HCT116 (cell line): Measurements from ENCODE around the gene FAM111A. TPM values are rescaled to one million over a fixed set of nuclear protein-coding genes. Genes with fewer than 3 reads are reported as not detected.

Source experiments
- ATAC-seq: fragments of 200-7000 bp; cut with Tn5 transposase; 2 replicates; pipeline ENCODE4 v1.9.1; 2020; ENCODE audit warnings: mild to moderate bottlenecking, moderate library complexity
- BruUV-seq: library from RNA; stranded (reverse); fragments of 400-500 nt; replicated peaks from 2 replicates; lab custom pipeline; 2021; lab: Mats Ljungman, UMichigan
- CTCF ChIA-PET: fragments of 300-600 bp; sonication (Branson Sonifier 250); formaldehyde crosslinking; loops from one replicate; lab custom pipeline; 2021; ENCODE audit warnings: antibody characterized with exemption; lab: Charles Lee
- POLR2A ChIA-PET: fragments of 300-600, 350-600 bp; sonication (Branson Sonifier 250); formaldehyde crosslinking; loops from one replicate; lab custom pipeline; 2021; ENCODE audit warnings: antibody characterized with exemption; lab: Charles Lee
- RAD21 ChIA-PET, 2 experiments: fragments of 300-600 bp; sonication (Branson Sonifier 250); formaldehyde crosslinking; loops; one replicate each; lab custom pipeline; 2023; ENCODE audit warnings: low total read pairs in 2 of 2; ENCODE audit not compliant: uncharacterized antibody in 2 of 2, unreplicated experiment in 2 of 2, low non-redundant PET in 1 of 2; lab: Charles Lee
- DNase-seq: peaks from one replicate; pipeline ENCODE4 v3.0.0-alpha.2; 2010; ENCODE audit warnings: low read depth, low spot score
- H2AFZ ChIP-seq: fragments of 200-600 bp; shearing (Covaris generic), sonication (generic); 2 replicates; pipeline ENCODE4 v1.6.1; 2017; ENCODE audit warnings: low read depth, mixed run types, mixed read lengths, antibody characterized with exemption, low read length; ENCODE audit not compliant: poor library complexity, severe bottlenecking
- H3K27ac ChIP-seq: 2 replicates; pipeline ENCODE4 v1.5.1; 2012; ENCODE audit warnings: low read depth, low read length
- H3K27me3 ChIP-seq: fragments of 200-600 bp; sonication (generic); 2 replicates; pipeline ENCODE4 v1.6.1; 2016; ENCODE audit warnings: mixed run types, low read length, mixed read lengths; ENCODE audit not compliant: insufficient read depth
- H3K36me3 ChIP-seq, 2 experiments: fragments of 200-500 bp in 1 of 2; fragments of 200-600 bp in 1 of 2; sonication (Bioruptor generic) in 1 of 2; sonication (generic) in 1 of 2; 2 replicates each; pipeline versions ENCODE4 v1.5.1 to v1.6.1; 2014 to 2016; ENCODE audit warnings: low read length in 2 of 2, inconsistent platforms in 1 of 2, mixed read lengths in 1 of 2, mixed run types in 1 of 2; ENCODE audit not compliant: insufficient read depth in 2 of 2, control insufficient read depth in 1 of 2
- H3K4me1 ChIP-seq, 2 experiments: fragments of 200-600 bp in 1 of 2; sonication (generic) in 1 of 2; 2 replicates each; pipeline versions ENCODE4 v1.5.1 to v1.6.1; 2012 to 2017; ENCODE audit warnings: low read length in 2 of 2, inconsistent platforms in 1 of 2, mild to moderate bottlenecking in 1 of 2, mixed read lengths in 1 of 2, mixed run types in 1 of 2, moderate library complexity in 1 of 2; ENCODE audit not compliant: insufficient read depth in 2 of 2, control insufficient read depth in 1 of 2
- H3K4me2 ChIP-seq: fragments of 200-600 bp; sonication (generic); 2 replicates; pipeline ENCODE4 v1.6.1; 2017; ENCODE audit warnings: mixed run types, low read length, mixed read lengths
- H3K4me3 ChIP-seq, 2 experiments: fragments of 200-600 bp in 1 of 2; sonication (generic) in 1 of 2; replicated peaks in 1 of 2; 2 replicates each; pipeline ENCODE4 v1.5.1; 2011 to 2016; ENCODE audit warnings: low read length in 2 of 2, control low read depth in 1 of 2, low read depth in 1 of 2, mild to moderate bottlenecking in 1 of 2, mixed read lengths in 1 of 2, mixed run types in 1 of 2
- H3K79me2 ChIP-seq: fragments of 200-600 bp; sonication (generic); 2 replicates; pipeline ENCODE4 v1.6.1; 2017; ENCODE audit warnings: mild to moderate bottlenecking, mixed run types, low read length, moderate library complexity, mixed read lengths; ENCODE audit not compliant: insufficient read depth
- H3K9ac ChIP-seq: fragments of 200-600 bp; sonication (generic); 2 replicates; pipeline ENCODE4 v1.6.1; 2016; ENCODE audit warnings: low read length, mixed read lengths
- H3K9me2 ChIP-seq: fragments of 200-600 bp; sonication (generic), shearing (Covaris generic); 2 replicates; pipeline ENCODE4 v1.6.1; 2017; ENCODE audit warnings: mixed run types, mild to moderate bottlenecking, moderate library complexity; ENCODE audit not compliant: insufficient read depth
- H3K9me3 ChIP-seq, 2 experiments: fragments of 200-500 bp in 1 of 2; fragments of 200-600 bp in 1 of 2; sonication (Bioruptor generic) in 1 of 2; sonication (generic) in 1 of 2; 2 replicates each; pipeline ENCODE4 v1.6.1; 2014 to 2017; ENCODE audit warnings: low read length in 2 of 2, mixed read lengths in 2 of 2, inconsistent platforms in 1 of 2, low read depth in 1 of 2, mild to moderate bottlenecking in 1 of 2, mixed run types in 1 of 2, moderate library complexity in 1 of 2; ENCODE audit not compliant: control insufficient read depth in 1 of 2, insufficient read depth in 1 of 2
- H4K20me1 ChIP-seq: fragments of 200-600 bp; sonication (generic), shearing (Covaris generic); 2 replicates; pipeline ENCODE4 v1.6.1; 2017; ENCODE audit warnings: mixed run types, mild to moderate bottlenecking, moderate library complexity; ENCODE audit not compliant: insufficient read depth
- ATF3 ChIP-seq: IDR thresholded peaks from 2 replicates; pipeline ENCODE4 v1.6.1; 2012
- CBX3 ChIP-seq: IDR thresholded peaks from 2 replicates; pipeline ENCODE4 v1.6.1; 2012; ENCODE audit warnings: low read depth
- CTCF ChIP-seq, 3 experiments: fragments of 200-600 bp in 1 of 3; sonication (generic) in 1 of 3; IDR thresholded peaks in 2 of 3; conservative IDR thresholded peaks in 1 of 3; 2 replicates each; pipeline ENCODE4 v1.5.1; 2012 to 2017; ENCODE audit warnings: low read depth in 2 of 3, low read length in 2 of 3, antibody characterized with exemption in 1 of 3, borderline replicate concordance in 1 of 3, control low read depth in 1 of 3, mild to moderate bottlenecking in 1 of 3, mixed read lengths in 1 of 3, mixed run types in 1 of 3, moderate library complexity in 1 of 3; ENCODE audit not compliant: insufficient read depth in 1 of 3
- EGR1 ChIP-seq: IDR thresholded peaks from 2 replicates; pipeline ENCODE4 v1.6.1; 2012; ENCODE audit warnings: low read depth
- EZH2 ChIP-seq: fragments of 200-600 bp; sonication (generic); IDR thresholded peaks from 2 replicates; pipeline ENCODE4 v1.6.1; 2017; ENCODE audit warnings: antibody characterized with exemption, mixed run types
- EZH2phosphoT487 ChIP-seq: fragments of 200-600 bp; IDR thresholded peaks from 2 replicates; pipeline ENCODE4 v1.6.1; 2018; ENCODE audit warnings: antibody characterized with exemption, borderline replicate concordance
- FOSL1 ChIP-seq: IDR thresholded peaks from 2 replicates; pipeline ENCODE4 v1.6.1; 2012; ENCODE audit warnings: low read depth
- JUND ChIP-seq: IDR thresholded peaks from 2 replicates; pipeline ENCODE4 v1.6.1; 2012
- POLR2A ChIP-seq: IDR thresholded peaks from 2 replicates; pipeline ENCODE4 v1.7.0; 2011; ENCODE audit warnings: borderline replicate concordance; ENCODE audit not compliant: insufficient read depth, insufficient read length; ENCODE audit errors: extremely low read depth
- REST ChIP-seq: IDR thresholded peaks from 2 replicates; pipeline ENCODE4 v1.6.1; 2012; ENCODE audit warnings: low read depth
- SRF ChIP-seq: IDR thresholded peaks from 2 replicates; pipeline ENCODE4 v1.6.1; 2012; ENCODE audit warnings: low read depth
- TCF7L2 ChIP-seq: IDR thresholded peaks from 2 replicates; pipeline ENCODE4 v1.7.0; 2011; ENCODE audit warnings: borderline replicate concordance, inconsistent platforms; ENCODE audit not compliant: insufficient read depth, insufficient read length; ENCODE audit errors: extremely low read depth
- YY1 ChIP-seq: IDR thresholded peaks from 2 replicates; pipeline ENCODE4 v1.6.1; 2011; ENCODE audit warnings: low read length, low read depth, moderate library complexity, mild to moderate bottlenecking; ENCODE audit not compliant: insufficient replicate concordance; ENCODE audit errors: extremely low read depth
- ZFX ChIP-seq: fragments of 450-650 bp; IDR thresholded peaks from 2 replicates; pipeline ENCODE4 v1.6.1; 2017
- ZNF274 ChIP-seq: fragments of 200-500 bp; sonication (Bioruptor generic); IDR thresholded peaks from 2 replicates; pipeline ENCODE4 v1.6.1; 2014; ENCODE audit warnings: mild to moderate bottlenecking, low read depth, low read length, inconsistent platforms
- intact Hi-C: fragments of 100-400 bp; cut with micrococcal nuclease; formaldehyde crosslinking; loops from 2 replicates; pipeline ENCODE4 v1.10.0; 2022
- total RNA-seq: library from RNA; stranded (reverse); gene quantifications from one replicate; pipeline ENCODE4 v1.2.1, GENCODE V29; 2021; ENCODE audit not compliant: unreplicated experiment

The FAM111A gene
- total RNA-seq, 1 experiment from 2014 or later, result 30.3 TPM

- DNase-seq (no peak), ATAC-seq (no peak)
- Histone ChIP-seq H3K4me3 (no peak overlapping the region), H2AFZ (no peak overlapping the region), H3K9me3 (no peaks in the 10 kb centered on the region), H3K4me1 (peaks cover 14 to 39% of the 10 kb centered on the region in 2 experiments; a peak in 3 of 4 replicates), H3K4me2 (no peak overlapping the region), H3K9me2 (no peaks in the 10 kb centered on the region), H3K36me3 (no peaks in the 10 kb centered on the region), H4K20me1 (no peaks in the 10 kb centered on the region), H3K27ac (no peak overlapping the region), H3K9ac (no peak overlapping the region), H3K79me2 (no peaks in the 10 kb centered on the region), H3K27me3 (no peaks in the 10 kb centered on the region)
- CTCF ChIA-PET, result interaction anchor here (1.5 to 2.7 kb wide), 2 partner anchors 11 to 31 kb away, joined by 3 to 23 read pairs; no protein-coding TSS in a partner anchor
- no peak for TF ChIP-seq ZFX
- TF ChIP-seq ZNF274, result no peak
- no peak for TF ChIP-seq POLR2A
- TF ChIP-seq ATF3, result no peak
- TF ChIP-seq EZH2, result no peak
- no peak for TF ChIP-seq CBX3
- TF ChIP-seq EZH2phosphoT487, result no peak
- no peak for TF ChIP-seq JUND
- TF ChIP-seq REST, result no peak
- no peak for TF ChIP-seq YY1
- TF ChIP-seq SRF, result no peak
- TF ChIP-seq TCF7L2, result no peak
- TF ChIP-seq FOSL1, result no peak
- TF ChIP-seq CTCF (IDR thresholded peaks at IDR 0.05 in 2 of 3, conservative IDR thresholded peaks at IDR 0.05 in 1 of 3; ENCODE audit: borderline replicate concordance in 1 of 3, insufficient read depth in 1 of 3, low read depth in 2 of 3, low read length in 2 of 3), result no peak
- TF ChIP-seq EGR1, result no peak
- POLR2A ChIA-PET, result no interaction called here
- BruUV-seq, result no TSS peak
- intact Hi-C loops, result no loop called here
- RAD21 ChIA-PET, result no interaction called here
Observed at GRCh38 chr11:59175091-59175501, 32.4 kb downstream of the FAM111A start.
